ENCODE results near the gene TMEM201. TPM values are rescaled to one million over a fixed set of nuclear protein-coding genes. Genes with fewer than 3 reads are reported as not detected.

The TMEM201 gene
- total and polyA plus RNA-seq, 2 of the 13 experiments (the other 11 are each of a cell fraction or from before 2014, with no cell fraction given), result 1.5 to 8.2 TPM

DNA sequence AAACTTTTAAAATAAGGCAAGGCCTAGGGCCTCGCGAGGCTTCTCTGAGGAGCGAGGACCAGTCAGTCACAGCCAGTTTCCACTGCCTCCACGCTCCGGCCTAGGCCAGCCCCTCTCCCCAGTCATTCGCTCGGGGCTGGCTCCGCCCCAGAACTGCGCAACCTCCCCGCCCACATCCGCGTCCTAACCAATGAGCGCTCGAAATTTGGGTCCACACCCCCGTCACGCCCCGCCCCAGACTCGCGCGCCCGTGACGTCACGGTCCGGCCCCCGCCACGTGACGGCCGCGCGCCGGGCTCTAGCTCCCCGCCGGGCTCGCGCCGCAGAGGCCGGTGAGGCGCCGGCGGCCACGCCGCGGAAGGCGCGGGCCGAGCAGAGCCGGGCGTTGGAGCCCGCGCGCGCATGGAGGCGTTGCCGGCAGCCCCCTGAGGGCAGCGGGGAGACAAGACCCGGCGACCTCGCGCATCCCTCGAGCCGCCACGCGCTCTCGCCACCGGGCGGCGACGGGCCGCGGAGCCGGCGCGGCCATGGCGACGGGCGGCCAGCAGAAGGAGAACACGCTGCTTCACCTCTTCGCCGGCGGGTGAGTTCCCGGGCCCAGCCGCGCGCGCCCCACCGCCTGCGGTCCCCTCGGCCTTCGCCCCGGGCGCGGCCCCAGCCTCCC lies 49.4 kb upstream of the TMEM201 start, which contains the start of gene SLC25A33 (continued):
- TF ChIP-seq KLF6 (CRISPR knock-in tag; IDR thresholded peaks at IDR 0.05) (0 out of 2 replicates have a peak, but pooled peaks have one; percentile 17), ZNF644 (CRISPR knock-in tag; IDR thresholded peaks at IDR 0.05; ENCODE audit: low read depth) (no peak), ETV5 (CRISPR knock-in tag; IDR thresholded peaks at IDR 0.05; ENCODE audit: borderline replicate concordance) (no peak; the same call in 1 of the 2 replicates), SP2 (CRISPR knock-in tag; IDR thresholded peaks at IDR 0.05) (peak; percentile 71), ZNF672 (CRISPR knock-in tag; IDR thresholded peaks at IDR 0.05) (peak; percentile 28; the same call in 1 of the 2 replicates), ZNF776 (CRISPR knock-in tag; IDR thresholded peaks at IDR 0.05) (peak; percentile 76; the same call in 1 of the 2 replicates), FIP1L1 (IDR thresholded peaks at IDR 0.05; ENCODE audit: borderline replicate concordance, insufficient read depth, low read depth, low read length) (no peak), RFX3 (CRISPR knock-in tag; IDR thresholded peaks at IDR 0.05) (no peak), SATB2 (CRISPR knock-in tag; IDR thresholded peaks at IDR 0.05) (no peak), ARNT2 (CRISPR knock-in tag; IDR thresholded peaks at IDR 0.05; ENCODE audit: low read depth) (peak; percentile 78)
- TF ChIP-seq, protein P1, sequence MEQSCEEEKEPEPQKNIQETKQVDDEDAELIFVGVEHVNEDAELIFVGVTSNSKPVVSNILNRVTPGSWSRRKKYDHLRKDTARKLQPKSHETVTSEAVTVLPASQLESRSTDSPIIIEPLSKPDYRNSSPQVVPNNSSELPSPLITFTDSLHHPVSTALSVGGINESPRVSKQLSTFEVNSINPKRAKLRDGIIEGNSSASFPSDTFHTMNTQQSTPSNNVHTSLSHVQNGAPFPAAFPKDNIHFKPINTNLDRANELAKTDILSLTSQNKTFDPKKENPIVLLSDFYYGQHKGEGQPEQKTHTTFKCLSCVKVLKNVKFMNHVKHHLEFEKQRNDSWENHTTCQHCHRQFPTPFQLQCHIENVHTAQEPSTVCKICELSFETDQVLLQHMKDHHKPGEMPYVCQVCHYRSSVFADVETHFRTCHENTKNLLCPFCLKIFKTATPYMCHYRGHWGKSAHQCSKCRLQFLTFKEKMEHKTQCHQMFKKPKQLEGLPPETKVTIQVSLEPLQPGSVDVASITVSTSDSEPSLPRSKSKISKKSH (CRISPR knock-in tag; IDR thresholded peaks at IDR 0.05; ENCODE audit: borderline replicate concordance), result no peak
- TF ChIP-seq, protein P2, sequence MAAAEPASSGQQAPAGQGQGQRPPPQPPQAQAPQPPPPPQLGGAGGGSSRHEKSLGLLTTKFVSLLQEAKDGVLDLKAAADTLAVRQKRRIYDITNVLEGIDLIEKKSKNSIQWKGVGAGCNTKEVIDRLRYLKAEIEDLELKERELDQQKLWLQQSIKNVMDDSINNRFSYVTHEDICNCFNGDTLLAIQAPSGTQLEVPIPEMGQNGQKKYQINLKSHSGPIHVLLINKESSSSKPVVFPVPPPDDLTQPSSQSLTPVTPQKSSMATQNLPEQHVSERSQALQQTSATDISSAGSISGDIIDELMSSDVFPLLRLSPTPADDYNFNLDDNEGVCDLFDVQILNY (CRISPR knock-in tag; conservative IDR thresholded peaks at IDR 0.05), result 0 out of 2 replicates have a peak, but pooled peaks have one; percentile 34
- TF ChIP-seq, protein P3, sequence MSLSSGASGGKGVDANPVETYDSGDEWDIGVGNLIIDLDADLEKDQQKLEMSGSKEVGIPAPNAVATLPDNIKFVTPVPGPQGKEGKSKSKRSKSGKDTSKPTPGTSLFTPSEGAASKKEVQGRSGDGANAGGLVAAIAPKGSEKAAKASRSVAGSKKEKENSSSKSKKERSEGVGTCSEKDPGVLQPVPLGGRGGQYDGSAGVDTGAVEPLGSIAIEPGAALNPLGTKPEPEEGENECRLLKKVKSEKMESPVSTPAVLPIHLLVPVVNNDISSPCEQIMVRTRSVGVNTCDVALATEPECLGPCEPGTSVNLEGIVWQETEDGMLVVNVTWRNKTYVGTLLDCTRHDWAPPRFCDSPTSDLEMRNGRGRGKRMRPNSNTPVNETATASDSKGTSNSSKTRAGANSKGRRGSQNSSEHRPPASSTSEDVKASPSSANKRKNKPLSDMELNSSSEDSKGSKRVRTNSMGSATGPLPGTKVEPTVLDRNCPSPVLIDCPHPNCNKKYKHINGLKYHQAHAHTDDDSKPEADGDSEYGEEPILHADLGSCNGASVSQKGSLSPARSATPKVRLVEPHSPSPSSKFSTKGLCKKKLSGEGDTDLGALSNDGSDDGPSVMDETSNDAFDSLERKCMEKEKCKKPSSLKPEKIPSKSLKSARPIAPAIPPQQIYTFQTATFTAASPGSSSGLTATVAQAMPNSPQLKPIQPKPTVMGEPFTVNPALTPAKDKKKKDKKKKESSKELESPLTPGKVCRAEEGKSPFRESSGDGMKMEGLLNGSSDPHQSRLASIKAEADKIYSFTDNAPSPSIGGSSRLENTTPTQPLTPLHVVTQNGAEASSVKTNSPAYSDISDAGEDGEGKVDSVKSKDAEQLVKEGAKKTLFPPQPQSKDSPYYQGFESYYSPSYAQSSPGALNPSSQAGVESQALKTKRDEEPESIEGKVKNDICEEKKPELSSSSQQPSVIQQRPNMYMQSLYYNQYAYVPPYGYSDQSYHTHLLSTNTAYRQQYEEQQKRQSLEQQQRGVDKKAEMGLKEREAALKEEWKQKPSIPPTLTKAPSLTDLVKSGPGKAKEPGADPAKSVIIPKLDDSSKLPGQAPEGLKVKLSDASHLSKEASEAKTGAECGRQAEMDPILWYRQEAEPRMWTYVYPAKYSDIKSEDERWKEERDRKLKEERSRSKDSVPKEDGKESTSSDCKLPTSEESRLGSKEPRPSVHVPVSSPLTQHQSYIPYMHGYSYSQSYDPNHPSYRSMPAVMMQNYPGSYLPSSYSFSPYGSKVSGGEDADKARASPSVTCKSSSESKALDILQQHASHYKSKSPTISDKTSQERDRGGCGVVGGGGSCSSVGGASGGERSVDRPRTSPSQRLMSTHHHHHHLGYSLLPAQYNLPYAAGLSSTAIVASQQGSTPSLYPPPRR (CRISPR knock-in tag; IDR thresholded peaks at IDR 0.05; ENCODE audit: borderline replicate concordance), result peak; percentile 33; the same call in 1 of the 2 replicates
